ENCODE measurements around the gene PRR13.
"Not testable (repeated sequence)": the region's sequence is repeated elsewhere in the genome, so short reads cannot be mapped to it uniquely, and the experiment has no call there.

PRR13 gene

GRCh38 chr12:53439582-53439981 lies 2.0 kb upstream of the PRR13 start:
- DNase-seq (ENCODE audit: low spot score) = not testable (repeated sequence)

DNA sequence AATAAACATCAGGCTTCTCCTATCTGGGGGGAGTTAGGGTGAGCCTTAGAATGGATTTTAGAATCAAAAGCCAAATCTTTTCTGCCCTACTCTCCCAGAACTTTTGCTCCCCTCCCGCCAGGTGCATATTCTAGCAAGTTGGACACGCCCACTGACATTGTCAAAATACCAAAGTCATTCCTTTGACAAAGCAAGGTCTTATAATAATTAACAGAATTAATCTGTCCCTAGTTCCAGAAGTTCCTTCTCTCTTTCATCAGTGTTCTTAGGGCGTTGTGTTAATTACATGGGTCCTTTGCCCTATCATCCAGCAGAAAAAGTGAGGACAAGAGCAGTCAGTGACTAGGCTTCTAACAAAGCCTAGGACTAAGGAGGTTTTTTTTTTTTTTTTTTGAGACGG lies 2.4 kb downstream of the PRR13 start:
- DNase-seq (ENCODE audit: low spot score) = no peak

DNA sequence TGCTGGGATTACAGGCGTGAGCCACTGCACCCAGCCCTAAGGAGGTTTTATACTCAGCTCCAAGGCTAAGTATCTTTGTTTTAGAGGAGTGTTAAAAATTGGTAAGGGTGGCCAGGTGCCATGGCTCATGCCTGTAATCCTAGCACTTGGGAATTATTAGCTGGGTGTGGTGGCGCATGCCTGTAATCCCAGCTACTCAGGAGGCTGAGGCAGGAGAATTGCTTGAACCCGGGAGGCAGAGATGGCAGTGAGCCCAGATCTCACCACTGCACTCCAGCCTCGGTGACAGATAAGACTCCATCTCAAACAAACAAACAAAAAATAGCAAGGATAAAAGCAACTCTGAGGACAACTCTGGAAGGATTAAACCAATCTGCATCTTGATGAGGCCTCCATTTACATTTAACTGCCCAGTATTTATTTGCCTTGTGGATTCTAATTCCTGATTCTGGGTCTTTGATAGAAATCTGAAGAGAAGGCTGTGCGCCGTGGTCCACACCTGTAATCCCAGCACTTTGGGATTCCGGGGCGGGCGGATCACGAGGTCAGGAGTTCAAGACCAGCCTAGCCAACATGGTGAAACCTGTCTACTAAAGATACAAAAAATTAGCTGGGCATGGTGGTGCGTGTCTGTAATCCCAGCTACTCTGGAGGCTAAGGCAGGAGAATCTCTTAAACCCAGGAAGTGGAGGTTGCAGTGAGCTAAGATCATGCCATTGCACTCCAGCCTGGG lies 3.2 kb downstream of the PRR13 start:
- DNase-seq (ENCODE audit: low spot score) = not testable (repeated sequence)

GRCh38 chr12:53450936-53451335 lies 9.4 kb downstream of the PRR13 start:
- DNase-seq (ENCODE audit: low spot score) = no peak

GRCh38 chr12:53451661-53452158 lies 10.2 kb downstream of the PRR13 start, which contains the start of gene PCBP2:
Gene PCBP2 (plus strand): TSS chr12:53452102. CDS start chr12:53454801, 2,699 bp downstream.
- DNase-seq (ENCODE audit: low spot score) = peak; percentile 96

GRCh38 chr12:53452159-53453077 lies 10.9 kb downstream of the PRR13 start:
- DNase-seq (ENCODE audit: low spot score) = peak; percentile 85

DNA sequence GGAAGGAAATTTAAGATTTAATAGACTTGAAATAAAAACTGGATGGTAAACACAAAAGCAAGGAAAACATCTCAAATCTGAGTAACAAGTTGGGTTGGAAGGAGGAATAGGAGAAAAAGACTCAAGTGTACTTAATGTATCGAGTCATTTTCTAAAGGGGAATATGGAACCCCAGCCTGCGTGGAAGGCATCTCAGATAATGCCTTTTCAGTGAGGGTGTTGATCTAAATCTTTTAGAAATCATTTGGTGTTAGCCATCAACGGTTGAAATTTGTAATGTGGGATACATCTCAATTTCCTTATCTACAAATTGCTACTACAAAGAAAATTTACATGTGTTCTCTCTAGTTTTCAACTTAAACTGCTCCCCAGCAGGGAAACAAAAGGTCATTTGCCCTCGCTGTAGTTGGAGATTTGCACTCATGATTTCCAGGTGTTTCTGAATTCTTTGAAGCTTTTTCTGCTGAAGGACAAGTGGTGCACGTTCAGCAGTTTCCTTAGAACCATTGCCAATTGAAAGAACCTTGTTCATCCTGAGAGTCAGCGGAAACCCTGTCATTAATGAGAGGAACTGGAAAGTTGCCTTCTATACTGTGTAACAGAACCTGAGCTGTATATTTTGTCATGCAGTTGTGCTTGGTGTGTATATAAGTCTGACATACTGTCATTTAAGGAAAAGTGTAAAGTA lies 12.6 kb downstream of the PRR13 start:
- DNase-seq (ENCODE audit: low spot score) = no peak

DNA sequence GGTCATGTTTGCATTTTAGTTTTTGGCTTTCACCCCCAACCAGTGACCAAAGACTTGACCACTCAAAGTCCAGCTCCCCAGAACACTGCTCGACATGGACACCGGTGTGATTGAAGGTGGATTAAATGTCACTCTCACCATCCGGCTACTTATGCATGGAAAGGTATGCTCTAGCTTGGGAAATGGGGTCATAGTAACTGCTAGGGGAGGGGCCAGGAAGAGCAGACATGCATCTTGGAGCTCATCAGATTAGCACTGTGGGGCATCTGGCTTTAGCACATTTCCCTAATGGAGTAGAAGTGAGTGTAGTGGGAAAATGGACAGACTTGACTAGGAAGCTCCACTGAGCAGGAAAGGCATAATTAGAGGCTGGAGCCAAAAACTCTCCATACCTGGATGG lies 13.2 kb downstream of the PRR13 start:
- peak; percentile 67 for DNase-seq (ENCODE audit: low spot score)

- no peak for DNase-seq (ENCODE audit: low spot score)
These were observed 15.3 kb downstream of the PRR13 start for GRCh38 chr12:53456654-53457366.

DNA sequence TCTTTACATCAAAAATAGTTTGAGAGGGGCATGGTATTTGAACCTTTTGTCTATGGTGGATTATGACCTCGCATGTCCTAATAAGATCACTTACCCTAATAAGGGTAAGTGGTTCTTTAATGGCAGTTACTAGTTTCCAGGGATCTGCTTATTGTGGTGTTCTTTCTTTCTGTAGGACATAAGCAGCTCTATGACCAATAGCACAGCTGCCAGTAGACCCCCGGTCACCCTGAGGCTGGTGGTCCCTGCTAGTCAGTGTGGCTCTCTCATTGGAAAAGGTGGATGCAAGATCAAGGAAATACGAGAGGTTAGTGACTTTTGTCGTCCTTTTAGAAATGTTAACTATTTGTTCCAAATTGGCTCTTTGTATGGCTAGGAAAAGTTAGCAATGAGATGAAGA lies 17.6 kb downstream of the PRR13 start:
- DNase-seq (ENCODE audit: low spot score) = no peak

GRCh38 chr12:53461059-53461458 lies 19.5 kb downstream of the PRR13 start:
- DNase-seq (ENCODE audit: low spot score) = no peak

DNA sequence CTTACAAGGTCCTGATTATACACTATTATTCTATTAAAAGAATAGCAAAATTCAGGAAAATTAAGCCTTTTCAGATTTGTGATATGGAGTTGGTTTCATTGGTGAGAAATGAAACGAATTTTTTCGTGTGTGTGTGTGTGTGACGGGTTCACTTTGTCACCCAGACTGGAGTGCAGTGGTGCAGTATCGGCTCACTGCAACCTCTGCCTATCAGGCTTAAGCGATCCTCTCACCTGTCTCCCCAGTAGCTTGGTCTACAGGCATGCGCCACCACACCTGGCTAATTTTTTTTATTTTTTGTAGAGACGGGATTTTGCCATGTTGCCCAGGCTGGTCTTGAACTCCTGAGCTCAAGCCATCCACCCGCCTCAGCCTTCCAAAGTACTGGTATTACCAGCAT lies 20.1 kb downstream of the PRR13 start:
- no peak for DNase-seq (ENCODE audit: low spot score)

- no peak for DNase-seq (ENCODE audit: low spot score)
These were observed 21.4 kb downstream of the PRR13 start for GRCh38 chr12:53462935-53463334.

DNA sequence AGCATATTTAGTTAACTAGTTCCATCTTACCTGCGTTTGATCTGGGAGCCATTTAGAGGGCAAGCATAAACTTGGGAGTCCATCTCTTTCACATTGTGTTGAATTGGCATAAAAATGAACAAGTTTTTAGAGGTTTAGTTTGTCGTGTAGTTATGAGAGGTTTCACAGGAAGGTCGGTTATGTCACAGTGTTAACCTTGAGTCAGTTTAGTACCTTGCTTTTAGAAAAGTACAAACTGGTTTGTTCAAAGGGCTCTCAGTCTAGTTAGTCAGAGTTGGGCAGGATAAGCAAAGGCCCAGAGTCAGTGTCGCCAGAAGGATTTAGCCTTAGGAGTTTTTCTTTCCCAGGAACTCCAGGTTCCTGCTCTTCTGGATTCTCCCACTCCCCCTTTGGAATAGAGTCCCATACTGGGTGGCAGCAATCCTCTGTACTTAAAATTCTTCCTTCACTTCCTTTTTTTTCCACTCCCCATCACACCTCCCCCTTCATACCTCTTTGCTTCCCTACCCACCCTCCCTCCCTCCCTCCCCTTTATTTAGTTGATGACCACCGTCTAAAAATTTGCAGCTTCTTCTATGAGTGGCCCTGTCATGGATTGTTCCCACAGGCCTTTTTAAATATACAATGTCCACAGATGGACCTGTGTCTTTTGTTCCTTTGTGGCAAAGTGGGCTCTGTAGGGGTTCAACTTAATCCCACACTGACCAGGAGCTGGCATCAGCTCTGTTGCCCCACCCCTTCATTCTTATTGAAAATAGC lies 22.4 kb downstream of the PRR13 start:
- no peak for DNase-seq (ENCODE audit: low spot score)

DNA sequence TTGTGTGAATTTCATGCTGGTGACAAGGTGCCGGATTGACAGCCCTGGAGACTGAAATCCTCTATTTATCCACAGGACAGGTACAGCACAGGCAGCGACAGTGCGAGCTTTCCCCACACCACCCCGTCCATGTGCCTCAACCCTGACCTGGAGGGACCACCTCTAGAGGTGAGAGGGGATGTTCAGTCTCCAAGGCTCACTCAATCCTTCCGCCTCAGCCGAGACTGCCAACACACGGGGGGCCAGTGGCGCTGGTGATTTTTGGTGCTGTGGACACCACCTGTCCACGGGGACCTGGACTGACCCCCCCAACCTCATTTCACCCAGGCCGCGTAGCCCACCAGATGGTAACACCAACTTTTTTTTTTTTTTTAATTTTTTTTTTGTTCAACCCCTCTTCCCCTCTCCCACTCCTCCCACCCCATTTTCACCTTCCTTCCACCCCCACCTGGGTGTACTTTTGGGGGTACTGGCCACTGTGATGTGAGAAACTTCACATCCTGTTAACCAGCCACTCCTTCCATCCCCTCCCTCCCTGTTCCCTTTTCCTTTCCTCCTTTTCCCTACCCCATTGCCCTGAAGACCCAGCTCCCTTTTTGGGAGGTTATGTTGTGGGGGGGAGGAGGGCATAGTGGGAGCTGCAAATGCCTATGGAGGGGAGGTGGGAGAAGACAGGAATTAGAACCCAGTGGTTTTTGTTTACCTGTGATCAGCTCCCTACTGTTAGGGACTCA lies 23.3 kb downstream of the PRR13 start:
- no peak for DNase-seq (ENCODE audit: low spot score)

- no peak for DNase-seq (ENCODE audit: low spot score)
These were observed 24.1 kb downstream of the PRR13 start for GRCh38 chr12:53465679-53466078.

GRCh38 chr12:53466640-53467039 lies 25.1 kb downstream of the PRR13 start:
- no peak for DNase-seq (ENCODE audit: low spot score)

DNA sequence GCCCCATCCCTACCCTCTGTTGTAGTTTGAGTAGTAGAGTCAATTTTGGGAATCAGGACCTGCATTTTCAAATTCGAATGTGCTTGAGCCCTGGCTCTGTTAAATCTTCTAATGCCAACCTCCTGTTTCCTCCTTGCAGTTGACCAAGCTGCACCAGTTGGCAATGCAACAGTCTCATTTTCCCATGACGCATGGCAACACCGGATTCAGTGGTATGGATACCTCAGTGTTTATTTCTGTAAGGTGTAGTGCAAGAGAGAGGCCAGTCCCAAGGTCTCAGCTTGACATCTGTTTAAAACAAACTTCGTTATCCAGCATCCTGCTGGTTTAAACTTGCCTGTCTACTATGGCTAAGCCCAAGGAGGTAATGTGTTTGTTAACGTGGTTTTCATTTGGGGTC lies 25.5 kb downstream of the PRR13 start:
- no peak for DNase-seq (ENCODE audit: low spot score)

- no peak for DNase-seq (ENCODE audit: low spot score)
These were observed 26.3 kb downstream of the PRR13 start for GRCh38 chr12:53467880-53468279.

DNA sequence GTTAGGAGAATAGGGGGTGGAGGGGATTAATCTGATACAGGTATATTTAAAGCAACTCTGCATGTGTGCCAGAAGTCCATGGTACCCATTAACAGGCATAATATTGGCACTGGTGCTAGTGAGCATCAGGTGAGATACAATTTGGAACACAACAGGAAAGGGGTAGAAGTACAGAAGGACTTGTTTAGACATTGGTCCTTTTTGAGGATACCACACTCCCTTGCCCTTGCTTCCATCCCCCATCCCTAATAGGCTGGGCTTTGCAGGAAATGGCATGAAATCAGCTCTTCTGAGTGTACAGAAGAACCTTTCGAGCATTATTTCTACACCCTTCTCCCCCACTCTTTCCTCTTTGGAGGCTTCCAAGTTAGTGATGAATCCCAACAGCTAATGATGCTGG lies 26.7 kb downstream of the PRR13 start:
- DNase-seq (ENCODE audit: low spot score) = no peak
